Hematopoietic multipotent progenitor cell (in vitro differentiated cells): ENCODE data around the gene XPNPEP3. TPM values are rescaled to one million over a fixed set of nuclear protein-coding genes. Genes with fewer than 3 reads are reported as not detected.
"Not testable (repeated sequence)": the region's sequence is repeated elsewhere in the genome, so short reads cannot be mapped to it uniquely, and the experiment has no call there.

Source experiments
- DNase-seq, 3 donors: peaks; one replicate each; pipeline ENCODE4 v3.0.0-alpha.2; 2011 to 2015; ENCODE audit warnings: low read depth in 2 of 3, low spot score in 2 of 3
- total RNA-seq: library from RNA; depleted of rRNA; stranded (reverse); fragments of >200 nt; gene quantifications from one replicate; pipeline ENCODE4 v1.2.3, GENCODE V29; 2012

XPNPEP3 gene
- total RNA-seq: 7.5 TPM

DNA sequence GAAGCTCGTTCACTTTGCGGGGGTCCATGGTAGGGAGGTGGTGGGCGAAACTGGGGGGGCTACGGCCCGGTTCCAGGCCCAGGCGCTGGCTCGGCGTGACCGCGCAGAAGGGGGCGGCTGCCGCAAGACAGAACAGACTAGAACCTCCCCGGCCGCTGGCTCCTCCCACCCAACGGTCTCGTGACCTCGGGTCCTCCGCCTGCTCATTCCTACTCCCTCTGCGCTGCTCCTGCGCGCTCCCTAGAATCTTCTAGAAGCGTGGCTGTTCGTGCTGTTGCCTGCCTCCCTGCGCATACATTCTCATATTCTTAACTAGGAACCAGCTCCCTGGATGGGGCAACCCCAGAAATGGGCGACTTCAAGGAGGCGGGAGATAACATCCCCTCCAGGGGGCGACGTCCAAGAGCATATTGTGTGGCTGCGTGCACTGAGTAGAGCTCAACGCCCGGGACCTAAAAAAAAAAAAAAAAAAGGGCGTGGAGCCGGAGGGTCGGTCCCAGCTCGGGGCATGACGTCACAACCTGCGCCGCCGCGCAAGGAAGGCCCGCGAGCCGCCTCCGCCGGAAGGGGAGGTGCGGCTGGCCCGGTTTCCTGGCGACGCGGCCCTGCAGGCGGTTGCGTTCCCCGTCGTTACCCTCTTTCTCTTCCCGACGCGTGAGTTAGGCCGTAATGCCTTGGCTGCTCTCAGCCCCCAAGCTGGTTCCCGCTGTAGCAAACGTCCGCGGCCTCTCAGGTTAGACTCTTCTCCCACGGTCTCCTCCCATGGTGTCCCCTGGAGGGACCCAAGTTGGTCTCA lies at the start of gene XPNPEP3, which contains the start of gene ST13:
XPNPEP3 (plus strand) TSS at position 636 of the 796 bp plus-strand sequence; CDS start at position 670, 34 bp downstream.
ST13 (minus strand) TSS at position 127 of the 796 bp plus-strand sequence; CDS start at position 28, 99 bp downstream.
- peak; percentile 96 to 98 (median 97) for DNase-seq

DNA sequence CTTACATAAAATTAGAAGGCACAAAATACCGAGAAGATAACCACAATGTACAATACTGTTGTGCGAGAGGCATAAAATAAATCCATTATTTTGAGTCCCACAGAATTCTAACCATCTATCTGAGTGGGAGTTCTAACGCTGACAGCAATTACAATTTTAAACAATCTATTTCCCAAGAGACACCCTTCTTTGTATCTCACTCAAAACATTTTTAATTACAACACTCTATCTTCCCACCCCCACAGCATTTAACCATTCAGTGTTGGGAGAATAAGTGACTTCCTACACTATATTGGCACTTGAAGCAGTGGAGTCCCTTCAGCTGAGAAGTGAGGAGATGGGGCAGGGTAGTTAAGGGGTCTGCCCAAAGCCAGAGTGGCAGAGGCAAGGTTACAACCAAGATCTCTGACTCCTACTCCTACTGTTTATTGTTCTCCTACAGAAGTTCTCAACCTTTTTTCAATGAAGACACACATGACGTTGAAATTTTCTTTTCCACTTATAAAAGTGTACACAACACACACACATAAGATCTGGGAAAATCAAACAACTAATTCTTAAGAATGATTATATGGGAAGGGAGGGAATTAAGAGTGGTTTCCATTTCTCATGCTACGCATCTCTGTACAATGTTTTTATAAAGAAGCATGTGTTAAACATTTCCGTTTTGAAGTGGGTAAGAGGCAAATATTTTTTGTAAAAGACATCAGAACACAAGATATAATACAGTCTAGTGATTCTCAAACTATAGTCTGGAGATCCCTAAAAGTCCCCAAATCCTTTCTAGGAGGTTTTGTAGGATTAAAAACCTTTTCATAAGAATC lies 48.7 kb upstream of the XPNPEP3 start:
- DNase-seq: no peak

DNA sequence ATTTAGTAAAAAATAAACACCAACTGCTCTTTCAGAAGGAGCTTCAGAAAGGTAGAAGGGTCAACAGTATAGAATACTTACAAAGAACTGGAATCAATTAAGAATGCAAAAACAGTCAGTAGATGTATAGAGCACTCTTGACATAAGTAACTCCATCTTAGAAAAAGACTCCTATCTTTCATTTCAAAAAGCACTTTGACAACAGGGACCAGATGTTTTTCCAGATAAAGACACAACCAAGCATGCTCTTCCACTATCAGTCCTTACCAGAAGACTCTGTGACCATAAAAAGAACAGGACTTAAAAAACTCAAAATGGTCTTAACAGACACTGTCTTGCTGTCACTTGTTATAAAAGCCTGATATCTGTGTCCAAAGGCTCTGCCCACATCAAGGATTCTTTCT lies 43.0 kb upstream of the XPNPEP3 start:
- DNase-seq: peak in 2 of 3 donors; percentile 11 to 45

DNA sequence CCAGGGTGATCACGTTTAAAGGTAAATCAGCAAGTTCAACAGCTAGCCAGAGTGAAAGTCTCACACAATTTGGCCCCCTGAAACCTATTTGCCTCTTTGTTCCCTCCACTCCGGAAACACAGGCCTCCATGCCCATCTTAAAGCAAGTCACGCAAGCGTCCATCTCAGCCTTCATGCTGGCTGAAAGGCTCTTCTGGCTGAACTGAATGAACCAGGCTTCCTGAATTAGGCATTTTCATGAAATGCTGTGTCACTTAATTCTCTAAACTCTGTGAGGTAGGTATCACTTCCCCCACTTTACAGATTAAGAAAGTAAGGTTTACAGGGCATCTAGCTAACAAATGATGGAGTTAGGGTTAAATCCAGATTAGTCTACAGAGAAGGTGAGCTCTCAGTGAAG lies 39.2 kb upstream of the XPNPEP3 start:
- DNase-seq: no peak

DNA sequence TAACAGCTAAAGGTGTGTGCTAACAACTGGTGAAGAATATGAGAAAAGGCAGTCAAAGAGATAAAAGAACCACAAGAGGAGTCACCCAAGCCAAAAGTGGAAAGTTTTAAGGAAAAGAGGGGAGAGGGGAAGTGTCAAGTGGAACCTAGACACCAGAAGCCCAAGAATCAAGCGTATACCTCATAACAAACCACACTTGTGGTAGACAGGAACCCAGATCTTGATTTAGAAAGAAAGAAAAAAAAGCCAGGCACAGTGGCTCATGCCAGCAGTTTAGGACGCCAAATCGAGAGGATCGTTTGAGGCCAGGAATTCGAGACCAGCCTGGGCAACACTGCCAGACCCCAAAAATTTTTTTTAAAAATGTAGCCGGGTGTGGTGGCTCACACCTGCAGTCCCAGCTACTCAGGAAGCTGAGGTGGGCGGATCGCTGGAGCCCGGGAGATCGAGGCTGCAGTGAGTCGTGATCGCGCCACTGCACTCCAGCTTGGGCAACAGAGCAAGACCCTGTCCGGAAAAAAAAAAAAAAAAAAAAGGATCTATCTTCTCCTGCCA lies 38.7 kb upstream of the XPNPEP3 start:
- peak in 2 of 3 donors; percentile 22 to 37 for DNase-seq

DNA sequence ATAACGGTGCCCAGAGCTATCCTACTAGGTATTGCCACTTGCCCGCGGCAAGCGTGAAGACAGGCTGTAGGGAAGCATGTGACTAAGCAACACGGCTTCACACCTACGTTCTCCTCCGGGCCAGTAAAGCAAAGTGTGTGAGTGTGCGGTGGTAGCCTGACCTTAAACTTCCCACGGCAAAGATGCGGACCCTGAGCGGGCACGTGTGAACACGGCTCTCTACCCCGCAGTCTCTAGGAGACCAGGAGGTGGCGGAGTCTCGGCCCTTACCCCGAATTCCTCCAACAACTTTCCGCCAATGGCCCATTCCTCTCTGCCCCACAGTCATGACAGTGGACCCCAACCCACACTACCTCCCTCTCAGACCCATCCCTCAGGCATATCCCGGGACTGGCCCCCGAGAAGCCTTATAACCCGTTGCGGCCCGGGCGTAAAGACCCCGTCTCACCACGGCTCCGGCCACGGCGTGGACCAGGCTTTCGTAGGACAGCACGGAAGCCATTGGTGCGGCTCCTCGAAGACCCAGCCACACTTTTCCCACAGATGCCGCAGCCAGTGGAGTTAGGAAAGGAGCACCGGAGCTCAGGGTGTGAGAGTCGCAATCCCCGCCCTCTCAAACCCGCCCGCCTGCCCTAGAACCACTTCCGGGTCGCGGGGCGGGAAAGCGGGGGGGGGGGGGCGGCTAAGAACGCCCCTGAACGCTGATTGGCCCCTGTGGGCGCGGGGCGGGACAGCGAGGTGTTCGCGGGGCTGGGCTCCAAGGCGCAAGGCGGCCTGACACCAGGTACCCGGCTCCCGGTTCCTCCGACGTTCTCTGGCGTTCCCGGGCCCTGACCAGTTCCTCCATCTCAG lies 38.0 kb upstream of the XPNPEP3 start, which contains the start of gene SLC25A17:
SLC25A17 (minus strand) TSS at position 600 of the 852 bp plus-strand sequence; CDS start at position 502, 98 bp downstream.
- DNase-seq: peak; percentile 61 to 88 (median 84)

DNA sequence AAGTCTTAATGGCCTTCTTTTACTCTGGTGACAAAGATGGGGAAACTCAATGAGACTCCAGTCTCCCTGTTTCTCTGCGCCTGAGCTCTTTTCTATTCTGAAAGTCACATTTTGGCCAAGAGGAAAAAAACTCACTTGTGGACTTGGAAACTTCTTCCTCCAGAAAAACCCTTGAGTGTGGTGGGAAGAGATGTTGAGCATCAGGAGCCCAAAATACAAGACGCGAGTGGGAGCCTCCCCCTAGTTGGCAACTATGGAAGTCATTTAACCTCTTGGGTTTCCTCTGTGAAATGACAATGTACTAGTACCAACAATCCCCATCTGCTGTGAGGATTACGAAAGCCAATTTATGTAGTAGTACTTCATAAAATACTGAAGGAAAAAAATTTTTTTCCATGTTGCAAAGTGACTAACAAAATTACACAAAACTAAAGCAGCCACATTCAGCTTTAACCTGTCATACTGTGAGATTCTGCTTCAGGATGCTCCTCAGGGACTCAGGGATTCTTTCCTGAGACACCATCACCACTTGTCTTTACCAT lies 37.3 kb upstream of the XPNPEP3 start:
- peak in 2 of 3 donors; percentile 16 to 51 for DNase-seq

DNA sequence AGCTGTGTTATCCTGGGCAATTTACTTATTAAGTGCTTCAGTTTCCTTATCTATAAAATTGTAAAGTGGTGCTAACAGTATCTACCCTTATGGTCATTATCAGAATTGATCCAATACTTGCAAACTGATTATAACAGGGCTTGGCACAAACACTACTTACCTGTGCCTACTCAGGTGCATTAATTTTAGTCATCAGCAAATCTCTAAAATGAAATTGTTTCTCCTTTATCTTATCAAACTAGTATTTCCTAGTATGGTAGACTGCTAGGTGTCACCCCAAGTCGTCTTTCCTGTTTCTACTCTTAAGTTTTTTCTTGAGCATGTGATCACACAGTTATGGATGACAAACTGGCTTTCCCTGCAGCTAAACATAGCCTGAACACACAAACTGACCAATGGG lies 33.5 kb upstream of the XPNPEP3 start:
- DNase-seq: no peak

DNA sequence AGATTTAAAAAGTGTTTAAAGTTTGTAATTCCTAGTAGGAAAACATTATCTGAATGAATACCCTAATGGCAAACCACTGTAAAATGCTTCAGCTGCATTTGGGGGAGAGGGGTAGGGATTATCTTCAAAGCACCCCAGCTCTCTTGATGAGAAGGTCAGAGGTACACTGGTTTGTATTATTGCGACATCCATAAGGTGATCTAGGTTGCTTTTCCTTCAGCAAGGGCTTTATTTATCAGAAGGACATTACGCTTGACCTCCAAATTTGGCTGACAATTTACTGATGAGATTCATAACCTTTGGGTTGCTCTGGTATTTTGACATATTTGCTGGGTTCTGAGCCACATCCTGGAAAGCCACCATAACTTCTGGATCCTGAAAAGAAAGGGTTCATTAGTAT lies 30.7 kb upstream of the XPNPEP3 start:
- not testable (repeated sequence) for DNase-seq

DNA sequence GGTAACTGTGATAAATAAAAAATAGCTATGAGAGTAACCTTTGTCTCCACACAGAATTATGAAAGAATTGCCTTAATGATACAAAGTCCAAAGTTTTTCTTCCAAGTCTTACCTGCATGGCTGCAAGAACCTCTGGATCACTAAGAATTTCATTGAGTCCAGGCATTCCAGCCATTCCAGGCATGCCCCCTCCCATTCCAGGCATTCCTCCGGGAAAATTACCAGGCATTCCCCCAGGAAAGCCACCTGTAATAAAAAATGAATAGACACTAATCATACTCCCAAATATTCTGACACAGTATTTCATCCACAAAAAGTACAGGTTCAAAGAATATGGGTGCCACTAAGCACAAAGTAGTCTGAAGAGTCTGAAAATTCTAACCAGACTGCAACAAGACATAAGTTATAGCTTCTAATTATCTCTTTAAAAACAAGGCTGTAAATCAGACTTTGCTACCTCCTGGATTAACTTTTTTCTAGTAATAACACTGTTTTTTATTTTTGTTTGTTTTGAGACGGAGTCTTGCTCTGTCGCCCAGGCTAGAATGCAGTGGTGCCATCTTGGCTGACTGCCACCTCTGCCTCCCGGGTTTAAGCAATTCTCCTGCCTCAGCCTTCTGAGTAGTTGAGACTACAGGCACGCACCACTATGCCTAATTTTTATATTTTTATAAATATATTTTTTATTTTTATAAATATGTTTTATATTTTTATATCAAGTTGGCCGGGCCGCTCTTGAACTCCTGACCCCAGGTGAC lies 29.8 kb upstream of the XPNPEP3 start:
- DNase-seq: no peak

DNA sequence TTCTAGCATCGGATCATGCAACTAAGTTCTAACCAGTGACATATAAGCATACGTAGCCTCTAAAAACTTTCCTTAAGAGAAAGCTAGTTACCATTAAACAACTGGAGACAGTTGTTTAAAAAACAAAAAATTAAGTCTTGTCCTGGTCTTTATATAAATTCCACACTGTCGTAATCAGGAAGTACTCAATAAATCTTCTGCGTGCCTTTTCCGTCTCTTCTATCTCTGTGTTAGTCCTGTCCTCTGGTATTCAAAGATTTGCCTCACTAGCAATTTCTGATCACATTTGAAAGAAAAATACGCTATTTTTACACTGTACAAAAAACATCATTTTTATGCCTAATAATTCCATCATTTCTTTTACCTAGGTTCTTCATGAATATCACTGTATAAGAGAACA lies 27.8 kb upstream of the XPNPEP3 start:
- DNase-seq: no peak

DNA sequence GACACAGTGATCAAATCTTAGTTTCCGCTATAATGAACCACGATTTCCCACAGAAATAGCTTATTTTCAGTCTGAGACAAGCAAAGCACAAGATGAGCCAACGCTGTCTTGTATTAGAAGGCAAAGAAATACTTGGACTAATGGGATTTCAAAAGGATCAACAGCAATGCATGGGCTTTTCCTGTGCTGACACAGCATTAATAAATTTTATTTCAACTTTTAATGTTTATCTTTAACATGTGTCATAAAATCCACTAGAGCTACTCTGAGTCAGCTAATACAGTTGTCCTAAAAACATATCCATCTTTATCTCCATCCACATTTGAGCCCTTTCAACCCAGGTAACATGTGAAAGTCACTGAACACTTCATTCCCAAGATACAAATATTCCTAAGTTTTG lies 22.3 kb upstream of the XPNPEP3 start:
- DNase-seq: no peak

DNA sequence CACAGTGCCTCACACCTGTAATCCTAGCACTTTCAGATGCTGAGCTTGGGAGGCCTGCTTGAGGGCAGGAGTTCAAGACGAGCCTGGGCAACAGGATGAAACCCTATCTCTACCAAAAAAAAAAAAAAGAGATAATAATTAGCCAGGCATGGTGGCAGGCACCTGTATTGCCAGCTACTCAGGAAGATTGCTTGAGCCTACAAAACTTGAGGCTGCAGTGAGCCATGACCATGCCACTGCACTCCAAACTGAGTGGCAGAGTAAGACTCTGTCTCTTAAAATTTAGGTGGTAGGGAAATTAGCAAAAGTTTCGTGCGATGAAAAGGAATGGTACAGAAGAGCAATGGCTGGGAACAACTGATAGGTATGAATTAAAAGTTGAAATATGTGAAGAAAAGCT lies 18.5 kb upstream of the XPNPEP3 start:
- DNase-seq: no peak

DNA sequence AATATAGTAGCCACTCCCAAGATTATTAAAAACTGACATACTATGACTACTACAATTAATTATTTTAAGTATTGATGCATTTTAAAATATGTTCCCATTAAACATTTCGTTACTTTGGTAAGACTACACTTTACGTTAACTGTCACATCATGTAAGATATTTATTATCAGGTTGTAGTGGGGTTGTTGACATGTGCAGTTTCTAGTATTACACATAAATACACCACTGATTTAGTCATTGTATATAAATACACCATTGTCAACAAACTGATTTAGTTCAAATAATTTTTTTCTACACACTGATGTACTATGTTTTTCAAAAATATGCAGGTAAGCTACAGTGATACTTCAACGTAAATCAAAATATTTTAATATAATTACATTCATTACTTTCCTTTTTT lies 12.0 kb upstream of the XPNPEP3 start:
- no peak for DNase-seq

DNA sequence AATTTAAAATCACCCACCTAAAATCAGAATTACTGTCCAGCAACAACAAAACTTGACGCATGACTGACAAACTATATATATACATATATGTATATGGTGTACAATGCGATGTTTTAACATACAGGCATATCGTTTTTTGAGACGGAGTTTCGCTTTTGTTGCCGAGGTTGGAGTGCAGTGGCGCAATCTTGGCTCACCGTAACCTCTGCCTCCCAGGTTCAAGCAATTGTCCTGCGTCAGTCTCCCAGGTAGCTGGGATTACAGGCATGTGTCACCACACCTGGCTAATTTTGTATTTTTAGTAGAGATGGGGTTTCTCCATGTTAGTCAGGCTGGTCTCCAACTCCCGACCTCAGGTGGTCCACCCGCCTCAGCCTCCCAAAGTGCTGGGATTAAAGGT lies 11.1 kb upstream of the XPNPEP3 start:
- not testable (repeated sequence) for DNase-seq

DNA sequence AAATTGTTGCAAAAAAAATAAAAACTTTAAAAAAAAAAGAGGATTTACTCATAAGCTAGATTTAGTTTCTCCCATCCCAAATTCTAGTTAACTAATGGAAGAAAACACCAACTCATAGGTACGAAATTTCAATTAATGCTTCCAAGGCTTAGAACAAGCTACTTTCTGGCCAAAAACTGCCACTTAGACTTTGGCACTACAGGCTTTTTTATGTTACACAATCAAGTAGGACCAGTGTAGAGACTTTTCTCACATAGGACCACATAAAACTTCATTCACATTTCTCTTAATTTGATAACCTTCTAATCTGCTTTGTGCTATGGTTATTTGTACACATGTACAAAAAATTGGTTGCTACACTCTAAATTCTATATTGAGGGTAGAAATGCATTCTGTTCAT lies 3.6 kb upstream of the XPNPEP3 start:
- no peak for DNase-seq

DNA sequence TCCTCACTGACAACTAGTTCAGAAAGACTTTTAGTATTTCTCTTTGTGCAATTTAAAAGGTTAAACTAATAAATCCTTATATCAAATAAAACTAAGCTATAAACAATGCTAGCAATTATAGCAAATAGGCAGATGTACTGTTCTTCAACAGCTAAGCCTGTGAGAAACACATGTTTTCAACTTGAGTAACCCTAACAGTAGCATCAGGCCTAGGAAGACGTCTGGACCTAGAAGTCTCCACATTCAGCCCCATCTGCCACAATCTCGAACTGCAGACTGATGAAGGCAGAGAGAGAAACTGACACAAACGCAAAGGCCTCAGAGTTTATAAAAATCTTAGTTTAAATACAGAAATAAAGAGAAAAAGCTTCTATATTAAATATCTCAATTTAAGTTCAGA lies 3.0 kb upstream of the XPNPEP3 start:
- no peak for DNase-seq

DNA sequence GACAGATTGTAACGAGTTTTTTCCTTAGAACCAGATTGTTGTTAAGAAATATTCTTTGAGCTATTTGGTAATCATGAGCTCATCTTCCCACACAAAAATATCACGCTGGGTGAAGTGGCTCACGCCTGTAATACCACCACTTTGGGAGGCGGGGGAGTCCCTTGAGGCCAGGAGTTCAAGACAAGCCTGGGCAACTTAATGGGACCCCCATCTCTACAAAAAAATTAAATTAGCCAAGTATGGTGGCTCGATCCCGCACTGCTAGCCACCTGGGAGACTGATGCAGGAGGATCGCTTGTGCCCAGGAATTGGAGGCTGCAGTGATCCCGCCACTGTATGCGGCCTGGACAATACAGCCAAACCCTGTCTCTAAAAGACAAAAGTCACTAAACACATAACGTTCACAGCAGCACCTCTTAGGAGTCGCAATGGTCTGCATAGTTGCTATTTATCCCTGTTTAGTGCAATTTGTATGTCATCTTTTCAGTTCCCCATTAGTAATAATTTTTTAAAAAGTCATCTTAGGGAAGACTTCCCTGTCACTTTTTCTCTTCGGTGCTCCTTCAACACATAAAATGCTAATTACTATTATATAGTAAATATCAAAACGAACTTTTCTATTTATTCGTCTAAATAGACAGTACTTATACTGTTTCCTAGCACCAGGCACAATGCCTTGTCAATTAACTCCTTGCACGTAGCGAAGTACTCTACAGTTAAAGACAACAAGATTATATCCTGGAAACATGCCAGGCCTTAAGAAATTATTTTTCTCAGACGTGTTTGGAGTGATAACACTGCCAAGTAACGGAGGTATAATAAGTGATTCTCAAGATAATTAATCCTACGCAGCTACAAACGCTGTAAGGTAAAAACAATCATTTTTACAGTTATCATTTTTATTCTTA lies 1.6 kb upstream of the XPNPEP3 start:
- DNase-seq: peak in 2 of 3 donors; percentile 18 to 29
